Lower leg skin (tissue), 3 donors: ENCODE results near the gene CIBAR2.

Experiments used
- CTCF ChIP-seq, 3 donors: fragments of 450-650 bp; IDR thresholded peaks; one replicate each; pipeline ENCODE4 v1.5.1; 2016; ENCODE audit warnings: antibody characterized with exemption in 3 of 3, mild to moderate bottlenecking in 3 of 3, moderate library complexity in 2 of 3
- POLR2A ChIP-seq, 2 donors: fragments of 450-650 bp; IDR thresholded peaks; one replicate each; pipeline ENCODE4 v1.6.1; 2016 to 2017; ENCODE audit warnings: antibody characterized with exemption in 2 of 2, mild to moderate bottlenecking in 1 of 2, moderate library complexity in 1 of 2

DNA sequence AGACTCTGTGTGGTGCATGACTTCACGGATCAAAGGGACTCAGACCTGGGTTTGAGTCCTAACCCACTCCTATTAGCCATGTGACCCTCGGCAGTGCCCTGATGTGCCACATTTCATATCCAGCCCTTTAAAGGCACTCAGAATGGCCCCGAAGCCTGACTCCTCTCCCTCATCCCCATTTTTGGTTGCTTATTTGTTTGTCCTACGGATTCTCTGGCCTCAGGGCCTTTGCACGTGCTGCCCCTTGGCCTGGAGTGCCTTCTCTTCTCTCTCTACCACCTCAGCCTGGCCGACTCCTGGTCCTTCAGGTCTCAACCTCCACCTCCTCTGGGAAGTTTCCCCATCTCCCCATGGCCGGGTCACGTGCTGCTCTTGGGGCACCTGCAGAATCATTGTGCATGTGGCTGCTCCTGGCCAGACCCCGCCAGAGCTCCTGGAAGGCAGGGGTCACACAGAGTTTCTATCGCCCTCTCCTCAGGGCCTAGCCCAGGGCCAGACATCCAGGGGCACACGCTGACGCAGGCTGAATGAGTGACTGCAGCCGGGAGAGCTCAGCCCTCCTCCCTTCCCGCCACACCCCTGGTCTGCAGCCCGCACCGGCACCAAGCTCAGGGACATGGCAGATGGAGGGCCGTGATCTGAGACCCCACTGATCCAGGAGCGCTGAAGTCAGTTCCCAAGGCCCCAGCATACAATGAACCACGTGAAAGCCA is 22.0 kb upstream of the CIBAR2 start:
- no peak for TF ChIP-seq CTCF (IDR thresholded peaks at IDR 0.05)
- TF ChIP-seq POLR2A (IDR thresholded peaks at IDR 0.05): no peak
